ENCODE measurements around the gene PRKD2.

PRKD2 gene

DNA sequence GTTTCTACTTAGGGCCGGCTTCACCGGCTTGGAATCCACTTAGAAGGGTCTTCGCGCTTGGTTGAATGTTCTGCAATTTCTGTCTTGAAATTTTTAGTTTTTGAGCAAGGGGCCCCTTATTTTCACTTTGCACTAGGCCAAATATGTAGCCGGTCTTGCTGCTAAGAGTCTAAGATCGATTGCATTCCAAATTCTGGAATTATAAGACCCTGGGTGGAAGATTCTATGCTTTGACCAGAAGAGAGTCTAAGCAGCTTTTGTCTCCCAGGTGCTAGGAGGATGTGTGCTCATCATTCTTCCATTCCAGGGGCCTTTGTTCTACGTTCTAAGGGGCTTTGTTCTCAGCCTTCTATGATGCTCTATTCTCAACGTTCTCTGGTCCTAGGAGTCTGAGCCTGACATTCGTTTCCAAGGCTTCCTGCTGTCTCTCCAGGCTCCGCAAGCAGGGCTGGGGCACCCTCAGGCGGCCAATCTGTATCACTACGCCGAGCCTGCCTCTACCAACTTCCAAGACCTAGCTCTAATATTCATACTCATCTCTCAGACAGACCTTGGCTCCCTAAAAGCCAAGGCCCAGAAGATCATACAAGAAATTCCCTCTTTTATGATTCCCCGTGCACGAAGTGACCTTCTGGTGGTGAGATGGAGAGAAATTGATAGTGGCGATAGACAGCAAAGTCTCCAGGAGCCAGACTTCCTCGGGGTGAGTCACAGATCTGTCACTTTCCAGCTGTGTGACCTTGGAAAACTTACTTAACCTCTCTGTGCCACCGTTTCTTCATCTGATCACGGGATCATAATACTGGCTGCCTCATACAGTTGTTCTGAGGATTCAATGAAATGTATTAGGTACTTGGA lies 55.0 kb downstream of the PRKD2 start:
- DNase-seq: peak; percentile 44 to 67 (median 63)
- Histone ChIP-seq H3K36me3 (ENCODE audit: control insufficient read depth, insufficient read depth, low read length) (no peaks in the 10 kb centered on the region), H3K27ac (ENCODE audit: insufficient read depth, low read length, poor library complexity, severe bottlenecking) (peak overlapping the region; percentile 51), H3K4me3 (ENCODE audit: insufficient read depth, low read depth, low read length, poor library complexity, severe bottlenecking) (peak overlapping the region; percentile 47), H3K27me3 (replicated peaks; ENCODE audit: control insufficient read depth, insufficient read depth, low read length, poor library complexity, severe bottlenecking) (peaks cover 22% of the 10 kb centered on the region), H3K4me1 (ENCODE audit: control insufficient read depth, insufficient read depth, low read length, poor library complexity, severe bottlenecking) (peaks cover 16% of the 10 kb centered on the region), H3K9me3 (ENCODE audit: control insufficient read depth, low read length) (no peaks in the 10 kb centered on the region)

DNA sequence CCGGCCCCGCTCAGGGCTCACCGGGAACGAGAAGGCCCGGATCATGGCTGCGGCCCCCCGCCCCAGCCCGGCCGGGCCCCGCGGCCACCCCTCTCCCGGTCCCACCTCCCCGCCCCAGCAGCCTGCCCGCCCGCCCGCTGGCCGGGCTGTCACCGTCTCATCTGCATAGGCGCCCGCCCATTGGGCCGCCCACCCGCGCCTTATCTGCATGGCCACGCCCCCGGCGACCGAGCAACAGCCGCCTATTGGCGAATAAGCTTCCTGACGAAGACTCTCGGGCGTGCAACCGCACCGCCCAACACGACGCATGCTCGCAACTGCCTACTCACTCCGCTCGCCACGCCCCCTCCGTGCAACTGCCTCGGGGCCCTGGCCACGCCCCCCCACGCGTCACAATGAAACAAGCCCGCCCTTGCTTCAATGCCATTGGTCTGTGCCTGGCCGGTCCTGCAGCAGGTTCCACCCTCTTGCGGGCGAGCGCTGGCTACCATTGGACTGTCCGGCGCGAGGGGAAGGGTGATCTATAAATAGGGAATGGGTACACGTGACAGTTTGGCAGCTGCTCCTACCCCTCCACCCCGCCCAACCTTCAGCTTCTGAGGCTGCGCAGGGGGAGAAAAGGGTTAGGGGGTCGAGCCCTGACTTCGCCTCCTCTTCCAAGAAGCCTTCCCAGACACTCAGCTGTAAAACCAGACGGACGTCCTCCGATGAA lies 55.7 kb downstream of the PRKD2 start, which contains the start of gene DACT3:
DACT3 (minus strand) TSS at position 163 of the 712 bp plus-strand sequence; CDS start at position 45, 118 bp downstream.
- Histone ChIP-seq H3K36me3 (ENCODE audit: control insufficient read depth, insufficient read depth, low read length) (no peaks in the 10 kb centered on the region), H3K4me3 (ENCODE audit: insufficient read depth, low read depth, low read length, poor library complexity, severe bottlenecking) (peak within 1 kb of the TSS; percentile 52), H3K27ac (ENCODE audit: insufficient read depth, low read length, poor library complexity, severe bottlenecking) (peak within 1 kb of the TSS; percentile 51), H3K4me1 (ENCODE audit: control insufficient read depth, insufficient read depth, low read length, poor library complexity, severe bottlenecking) (peaks cover 16% of the 10 kb centered on the region), H3K27me3 (replicated peaks; ENCODE audit: control insufficient read depth, insufficient read depth, low read length, poor library complexity, severe bottlenecking) (peaks cover 30% of the 10 kb centered on the region), H3K9me3 (ENCODE audit: control insufficient read depth, low read length) (no peaks in the 10 kb centered on the region)
- peak; percentile 99 to 100 (median 99) for DNase-seq

DNA sequence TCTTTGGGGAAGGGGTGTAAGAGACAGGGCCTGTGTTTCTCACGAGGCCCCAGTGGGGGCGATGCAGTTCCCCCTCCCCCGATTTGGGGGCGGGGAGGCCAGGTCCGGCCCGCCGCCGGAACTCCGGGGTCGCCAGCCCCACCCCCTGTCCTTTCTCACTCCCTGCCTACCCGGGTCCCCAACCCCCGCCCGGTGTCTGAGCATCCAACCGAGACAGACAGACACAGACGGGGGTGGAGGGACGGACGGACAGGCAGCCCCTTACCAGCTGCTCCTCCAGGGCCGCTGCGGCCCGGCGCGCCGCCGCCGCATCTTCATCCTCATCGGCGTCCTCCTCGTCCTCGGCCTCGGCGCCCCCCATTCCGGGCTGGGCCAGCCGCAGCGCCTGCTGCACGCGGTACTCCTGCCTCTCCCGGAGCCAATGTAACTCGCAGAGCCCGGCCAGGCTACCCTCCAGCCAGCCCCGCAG lies 56.3 kb downstream of the PRKD2 start:
- Histone ChIP-seq H3K36me3 (ENCODE audit: control insufficient read depth, insufficient read depth, low read length) (no peaks in the 10 kb centered on the region), H3K4me1 (ENCODE audit: control insufficient read depth, insufficient read depth, low read length, poor library complexity, severe bottlenecking) (peaks cover 16% of the 10 kb centered on the region), H3K27ac (ENCODE audit: insufficient read depth, low read length, poor library complexity, severe bottlenecking) (no peak overlapping the region), H3K9me3 (ENCODE audit: control insufficient read depth, low read length) (no peaks in the 10 kb centered on the region), H3K27me3 (replicated peaks; ENCODE audit: control insufficient read depth, insufficient read depth, low read length, poor library complexity, severe bottlenecking) (peaks cover 33% of the 10 kb centered on the region), H3K4me3 (ENCODE audit: insufficient read depth, low read depth, low read length, poor library complexity, severe bottlenecking) (peak overlapping the region; percentile 52)
- no peak for DNase-seq

DNA sequence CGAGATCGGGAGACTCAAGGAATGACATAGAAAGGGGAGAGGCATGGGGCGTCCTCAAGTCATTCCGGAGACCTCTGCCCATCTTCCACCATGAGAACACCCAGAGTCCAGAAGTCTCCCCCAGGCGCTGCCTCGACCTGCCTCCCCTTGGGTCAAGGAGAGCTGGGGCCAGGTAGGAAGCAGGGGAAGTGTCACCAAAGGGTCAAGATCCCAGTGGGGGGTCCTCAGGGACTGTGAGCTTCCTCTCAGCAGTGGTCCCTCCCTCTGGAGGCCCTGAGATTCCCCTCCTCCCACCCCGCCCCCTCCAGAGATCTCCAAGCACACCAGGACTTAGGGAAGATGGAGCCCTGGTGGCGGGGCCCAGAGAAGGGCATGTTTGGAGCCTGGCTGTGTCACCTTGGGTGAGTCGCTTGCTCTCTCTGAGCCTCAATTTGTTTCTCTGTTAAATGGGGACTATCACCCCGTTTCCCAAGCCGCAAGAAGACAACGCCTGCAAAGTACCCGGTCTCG lies 56.9 kb downstream of the PRKD2 start:
- peaks cover 16% of the 10 kb centered on the region for H3K4me1 ChIP-seq (ENCODE audit: control insufficient read depth, insufficient read depth, low read length, poor library complexity, severe bottlenecking)
- H3K9me3 ChIP-seq (ENCODE audit: control insufficient read depth, low read length): no peaks in the 10 kb centered on the region
- H3K27ac ChIP-seq (ENCODE audit: insufficient read depth, low read length, poor library complexity, severe bottlenecking): no peak overlapping the region
- peak overlapping the region; percentile 52 for H3K4me3 ChIP-seq (ENCODE audit: insufficient read depth, low read depth, low read length, poor library complexity, severe bottlenecking)
- no peak for DNase-seq
- no peaks in the 10 kb centered on the region for H3K36me3 ChIP-seq (ENCODE audit: control insufficient read depth, insufficient read depth, low read length)
- peaks cover 33% of the 10 kb centered on the region for H3K27me3 ChIP-seq (replicated peaks; ENCODE audit: control insufficient read depth, insufficient read depth, low read length, poor library complexity, severe bottlenecking)

DNA sequence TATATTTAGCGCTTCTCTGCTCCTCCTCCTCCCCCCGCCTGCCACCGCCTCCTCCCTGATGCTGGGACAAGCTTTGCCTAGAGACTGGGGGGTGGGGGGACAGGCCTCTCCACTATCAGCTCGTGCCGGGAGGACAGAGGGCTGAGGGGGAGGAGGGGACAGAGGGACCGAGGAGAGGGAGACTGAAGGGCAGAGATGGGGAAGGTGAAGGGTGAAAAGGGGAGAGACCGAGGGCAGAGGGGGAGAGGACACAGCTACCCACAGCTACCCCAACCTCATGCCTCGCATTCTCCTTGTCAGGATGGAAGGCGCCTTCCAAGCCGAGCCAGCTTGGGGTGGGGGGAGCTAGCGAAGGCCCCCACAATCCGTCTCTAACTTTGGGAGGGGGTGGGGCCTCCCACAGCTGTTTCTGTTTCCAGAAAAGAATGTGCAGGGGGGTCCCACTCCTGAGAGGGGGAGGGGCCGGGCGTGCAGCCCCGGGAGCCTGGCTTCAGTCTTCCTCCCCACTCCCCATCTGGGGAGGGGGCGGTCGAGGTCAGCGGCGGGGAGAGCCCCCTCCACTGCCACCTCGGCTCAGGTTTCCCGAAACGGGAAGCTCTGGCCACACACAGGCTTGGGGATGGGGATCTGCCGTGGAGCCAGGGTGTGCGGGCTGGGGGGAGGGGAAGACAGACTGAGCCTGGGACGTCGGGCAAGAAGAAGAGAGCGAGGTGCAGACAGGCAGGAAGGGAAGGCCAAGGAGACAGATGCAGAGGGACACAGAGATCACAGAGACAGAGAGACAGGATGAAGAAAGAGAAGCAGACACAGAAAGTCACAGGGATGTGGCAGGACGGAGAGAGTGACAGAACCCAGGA lies 57.5 kb downstream of the PRKD2 start:
- no peak overlapping the region for H3K4me3 ChIP-seq (ENCODE audit: insufficient read depth, low read depth, low read length, poor library complexity, severe bottlenecking)
- DNase-seq: no peak

DNA sequence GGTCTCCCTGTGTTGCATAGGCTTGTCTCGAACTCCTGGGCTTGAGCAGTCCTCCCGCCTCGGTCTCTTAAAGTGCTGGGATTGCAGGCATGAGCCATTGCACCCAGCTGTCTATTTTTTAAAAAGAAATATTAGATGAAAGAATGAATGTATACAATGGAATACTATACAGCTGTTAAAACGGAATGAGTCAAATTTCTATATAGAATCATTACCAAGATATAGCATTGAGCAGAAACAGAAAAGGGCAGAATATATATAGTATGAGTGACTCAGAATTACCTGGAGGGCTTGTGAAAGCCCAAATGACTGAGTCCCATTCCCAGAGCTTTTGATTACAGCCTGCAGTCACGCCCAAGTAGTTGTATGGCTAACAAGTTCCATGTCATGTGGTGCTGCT lies 60.4 kb downstream of the PRKD2 start:
- DNase-seq: no peak
- Histone ChIP-seq H3K27ac (ENCODE audit: insufficient read depth, low read length, poor library complexity, severe bottlenecking) (no peak overlapping the region), H3K4me3 (ENCODE audit: insufficient read depth, low read depth, low read length, poor library complexity, severe bottlenecking) (no peak overlapping the region), H3K36me3 (ENCODE audit: control insufficient read depth, insufficient read depth, low read length) (no peaks in the 10 kb centered on the region), H3K27me3 (replicated peaks; ENCODE audit: control insufficient read depth, insufficient read depth, low read length, poor library complexity, severe bottlenecking) (peaks cover 33% of the 10 kb centered on the region), H3K4me1 (ENCODE audit: control insufficient read depth, insufficient read depth, low read length, poor library complexity, severe bottlenecking) (peaks cover 16% of the 10 kb centered on the region), H3K9me3 (ENCODE audit: control insufficient read depth, low read length) (no peaks in the 10 kb centered on the region)

More for the DNA sequence above, 57.5 kb downstream of the PRKD2 start:
- Histone ChIP-seq H3K27ac (ENCODE audit: insufficient read depth, low read length, poor library complexity, severe bottlenecking) (no peak overlapping the region), H3K4me1 (ENCODE audit: control insufficient read depth, insufficient read depth, low read length, poor library complexity, severe bottlenecking) (peaks cover 16% of the 10 kb centered on the region), H3K27me3 (replicated peaks; ENCODE audit: control insufficient read depth, insufficient read depth, low read length, poor library complexity, severe bottlenecking) (peaks cover 33% of the 10 kb centered on the region), H3K36me3 (ENCODE audit: control insufficient read depth, insufficient read depth, low read length) (no peaks in the 10 kb centered on the region), H3K9me3 (ENCODE audit: control insufficient read depth, low read length) (no peaks in the 10 kb centered on the region)

DNA sequence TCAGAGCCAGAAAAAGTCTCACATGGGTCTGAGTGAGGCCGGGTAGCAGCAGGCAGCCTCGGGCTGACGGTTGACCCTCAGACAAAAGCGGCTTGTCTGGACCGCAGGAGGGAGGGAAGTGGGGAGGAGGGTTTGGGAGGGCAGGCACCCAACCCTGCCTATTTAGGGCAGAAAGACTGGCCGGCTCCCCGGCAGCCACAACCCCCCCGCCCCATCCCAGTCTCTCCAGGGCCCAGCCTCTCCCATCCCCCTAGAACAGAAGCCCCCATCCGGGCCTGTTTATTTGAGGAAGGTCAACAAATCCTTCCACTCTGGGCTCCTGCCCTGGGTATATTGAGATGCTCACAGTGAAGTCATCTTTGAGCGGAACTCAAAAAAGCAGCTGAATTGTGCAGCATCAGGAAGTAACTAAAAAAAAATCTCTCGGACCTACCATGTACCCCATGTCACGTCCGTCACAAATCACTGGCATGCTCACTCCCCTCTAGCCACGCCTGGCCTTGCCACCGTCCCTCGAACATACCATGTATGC lies 62.2 kb downstream of the PRKD2 start:
- Histone ChIP-seq H3K27me3 (replicated peaks; ENCODE audit: control insufficient read depth, insufficient read depth, low read length, poor library complexity, severe bottlenecking) (peaks cover 28% of the 10 kb centered on the region), H3K9me3 (ENCODE audit: control insufficient read depth, low read length) (no peaks in the 10 kb centered on the region), H3K4me3 (ENCODE audit: insufficient read depth, low read depth, low read length, poor library complexity, severe bottlenecking) (no peak overlapping the region), H3K27ac (ENCODE audit: insufficient read depth, low read length, poor library complexity, severe bottlenecking) (no peak overlapping the region), H3K36me3 (ENCODE audit: control insufficient read depth, insufficient read depth, low read length) (no peaks in the 10 kb centered on the region), H3K4me1 (ENCODE audit: control insufficient read depth, insufficient read depth, low read length, poor library complexity, severe bottlenecking) (peaks cover 5% of the 10 kb centered on the region)
- DNase-seq: no peak

DNA sequence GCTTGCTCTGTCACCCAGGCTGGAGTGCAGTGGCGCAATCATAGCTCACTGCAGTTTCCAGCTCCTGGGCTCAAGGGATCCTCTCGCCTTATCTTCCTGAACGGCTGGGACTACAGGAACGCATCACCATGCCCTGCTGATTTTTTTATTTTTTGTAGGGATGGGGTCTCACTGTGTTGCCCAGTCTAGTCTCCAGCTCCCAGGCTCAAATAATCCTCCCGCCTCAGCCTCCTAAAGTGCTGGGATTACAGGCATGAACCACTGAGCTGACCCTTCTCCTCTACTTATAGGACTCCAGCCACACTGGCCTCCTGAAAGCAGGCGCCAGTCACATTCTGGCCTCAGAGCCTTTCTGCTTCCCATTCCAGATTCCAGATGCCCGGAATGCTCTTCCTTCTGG lies 66.5 kb downstream of the PRKD2 start:
- Histone ChIP-seq H3K4me3 (ENCODE audit: insufficient read depth, low read depth, low read length, poor library complexity, severe bottlenecking) (no peak overlapping the region), H3K27ac (ENCODE audit: insufficient read depth, low read length, poor library complexity, severe bottlenecking) (no peak overlapping the region), H3K27me3 (replicated peaks; ENCODE audit: control insufficient read depth, insufficient read depth, low read length, poor library complexity, severe bottlenecking) (peaks cover 15% of the 10 kb centered on the region), H3K36me3 (ENCODE audit: control insufficient read depth, insufficient read depth, low read length) (no peaks in the 10 kb centered on the region), H3K4me1 (ENCODE audit: control insufficient read depth, insufficient read depth, low read length, poor library complexity, severe bottlenecking) (no peaks in the 10 kb centered on the region), H3K9me3 (ENCODE audit: control insufficient read depth, low read length) (no peaks in the 10 kb centered on the region)
- no peak for DNase-seq

Measured in effector memory CD4-positive, alpha-beta T cell (primary cell).